HG03045 (cell line): ENCODE results near the gene FAM8A1.
"Not testable (repeated sequence)": the region's sequence is repeated elsewhere in the genome, so short reads cannot be mapped to it uniquely, and the experiment has no call there.

Experiments
- ATAC-seq: cut with Tn5 transposase; IDR thresholded peaks from one replicate; pipeline ENCODE4 v1.9.1; 2021; ENCODE audit warnings: mild to moderate bottlenecking, moderate library complexity; ENCODE audit not compliant: unreplicated experiment

FAM8A1 gene

DNA sequence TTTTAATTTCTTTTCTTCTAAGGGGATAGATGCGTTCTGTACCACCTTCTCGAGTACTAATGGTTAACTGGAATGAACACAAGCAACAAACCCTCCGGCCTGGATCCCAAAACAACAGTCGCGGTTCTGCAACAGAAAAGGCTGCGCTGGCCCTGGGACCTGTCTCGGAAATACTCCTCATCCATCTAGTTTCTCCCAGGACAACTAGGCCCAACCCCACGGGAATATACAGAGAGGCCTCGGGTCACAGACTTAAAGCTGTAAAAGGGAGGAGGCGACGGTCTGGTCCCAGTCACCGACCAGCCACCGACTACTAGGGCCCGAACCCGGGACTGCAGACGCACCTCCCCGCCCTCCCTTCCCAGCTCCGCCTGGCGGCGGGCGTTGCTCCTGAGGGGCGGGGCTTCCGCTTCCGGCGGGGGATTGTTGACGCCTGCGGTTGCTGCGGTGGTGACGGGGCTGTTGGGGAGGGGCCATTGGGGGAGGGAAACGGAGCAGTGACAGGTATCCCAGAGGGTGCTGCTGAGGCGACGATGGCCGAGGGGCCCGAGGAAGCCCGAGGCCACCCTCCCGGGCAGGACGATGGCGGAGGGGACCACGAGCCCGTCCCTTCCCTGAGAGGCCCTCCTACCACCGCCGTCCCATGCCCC, at the start of gene FAM8A1:
FAM8A1 (plus strand) TSS at position 426 of the 650 bp plus-strand sequence; CDS start at position 534, 108 bp downstream.
- ATAC-seq: peak; percentile 90

DNA sequence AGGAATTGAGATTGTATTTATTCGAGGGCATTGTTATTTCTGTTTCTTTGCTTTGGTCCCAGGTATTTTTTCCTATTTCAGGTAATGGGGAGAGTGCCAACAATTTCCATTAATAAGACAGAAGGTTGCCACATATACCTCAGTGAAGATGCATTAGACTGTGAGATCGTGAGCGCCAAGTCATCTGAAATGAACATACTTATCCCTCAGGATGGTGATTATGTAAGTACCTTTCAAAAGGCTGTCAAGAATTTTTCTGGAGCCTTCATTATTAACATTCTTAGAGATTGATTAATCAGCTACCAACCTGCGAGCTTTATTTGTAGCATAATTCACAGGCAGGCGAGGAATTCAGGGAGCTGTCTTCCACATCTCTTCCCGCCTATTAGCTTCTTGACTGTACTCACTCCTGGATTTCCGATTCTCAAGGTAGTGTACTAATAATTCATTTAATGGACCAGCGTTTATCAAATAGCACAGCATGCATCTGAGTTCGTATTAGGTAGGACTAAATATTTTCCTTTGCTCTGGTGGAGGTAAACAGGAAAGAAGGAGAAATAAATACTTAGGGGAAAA, 48.6 kb upstream of the FAM8A1 start:
- ATAC-seq: no peak

- no peak for ATAC-seq
Observed at GRCh38 chr6:17552861-17553260, 47.2 kb upstream of the FAM8A1 start.

GRCh38 chr6:17556014-17556413, 44.1 kb upstream of the FAM8A1 start:
- ATAC-seq: no peak

- ATAC-seq: no peak
Observed at GRCh38 chr6:17562636-17563035, 37.5 kb upstream of the FAM8A1 start.

- ATAC-seq: no peak
Observed at GRCh38 chr6:17565399-17565798, 34.7 kb upstream of the FAM8A1 start.

DNA sequence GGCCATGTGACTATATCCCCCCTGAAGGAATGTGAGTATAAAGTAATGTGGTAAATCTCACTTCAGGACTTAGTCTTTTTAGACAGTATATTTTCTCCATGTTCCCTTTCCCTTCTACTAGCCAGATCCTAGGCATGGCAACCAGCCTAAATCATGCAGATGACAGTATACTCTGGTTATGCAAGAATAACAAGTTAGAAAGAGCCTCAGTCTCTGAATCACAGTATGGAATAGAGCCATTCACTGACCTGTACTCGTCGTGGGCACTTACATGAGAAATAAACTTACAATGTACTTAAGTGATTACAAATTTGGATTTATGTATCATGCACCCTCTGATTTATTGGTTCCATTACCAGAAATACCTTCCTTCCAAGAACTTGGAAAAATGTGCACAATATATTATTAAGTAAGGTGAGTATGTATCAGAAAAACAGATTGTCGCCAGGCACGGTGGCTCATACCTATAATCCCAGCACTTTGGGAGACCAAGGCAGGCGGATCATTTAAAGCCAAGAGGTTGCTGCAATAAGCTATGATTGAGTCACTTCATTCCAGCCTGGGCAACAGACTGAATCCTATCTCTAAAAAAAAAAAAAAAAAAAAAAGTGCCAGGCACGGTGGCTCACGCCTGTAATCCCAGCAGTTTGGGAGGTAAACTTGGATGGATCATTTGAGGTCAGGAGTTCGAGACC, 25.1 kb upstream of the FAM8A1 start:
- ATAC-seq: no peak

- no peak for ATAC-seq
Observed at GRCh38 chr6:17577059-17577458, 23.0 kb upstream of the FAM8A1 start.

DNA sequence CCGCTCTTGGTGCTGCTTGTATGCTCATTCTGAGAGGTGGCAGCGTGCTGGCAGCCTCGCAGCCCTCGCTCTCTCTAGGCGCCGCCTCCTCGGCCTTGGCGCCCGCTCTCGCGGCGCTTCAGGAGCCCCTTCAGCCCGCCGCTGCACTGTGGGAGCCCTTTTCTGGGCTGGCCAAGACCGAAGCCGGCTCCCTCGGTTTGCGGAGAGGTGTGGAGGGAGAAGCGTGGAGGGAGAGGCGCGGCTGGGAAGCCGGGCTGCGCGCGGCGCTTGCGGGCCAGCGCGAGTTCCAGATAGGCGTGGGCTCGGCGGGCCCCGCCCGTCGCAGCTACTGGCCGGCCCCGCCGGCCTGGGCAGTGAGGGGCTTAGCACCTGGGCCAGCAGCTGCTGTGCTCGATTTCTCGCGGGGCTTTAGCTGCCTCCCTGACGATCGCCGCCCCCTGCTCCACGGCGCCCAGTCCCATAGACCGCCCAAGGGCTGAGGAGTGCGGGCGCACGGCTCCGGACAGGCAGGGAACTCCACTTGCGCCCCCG, 19.5 kb upstream of the FAM8A1 start:
- ATAC-seq: no peak

GRCh38 chr6:17581282-17581681, 18.8 kb upstream of the FAM8A1 start:
- ATAC-seq: not testable (repeated sequence)

- no peak for ATAC-seq
Observed at GRCh38 chr6:17583811-17584210, 16.3 kb upstream of the FAM8A1 start.

GRCh38 chr6:17584241-17584803, 15.8 kb upstream of the FAM8A1 start:
- ATAC-seq: no peak

DNA sequence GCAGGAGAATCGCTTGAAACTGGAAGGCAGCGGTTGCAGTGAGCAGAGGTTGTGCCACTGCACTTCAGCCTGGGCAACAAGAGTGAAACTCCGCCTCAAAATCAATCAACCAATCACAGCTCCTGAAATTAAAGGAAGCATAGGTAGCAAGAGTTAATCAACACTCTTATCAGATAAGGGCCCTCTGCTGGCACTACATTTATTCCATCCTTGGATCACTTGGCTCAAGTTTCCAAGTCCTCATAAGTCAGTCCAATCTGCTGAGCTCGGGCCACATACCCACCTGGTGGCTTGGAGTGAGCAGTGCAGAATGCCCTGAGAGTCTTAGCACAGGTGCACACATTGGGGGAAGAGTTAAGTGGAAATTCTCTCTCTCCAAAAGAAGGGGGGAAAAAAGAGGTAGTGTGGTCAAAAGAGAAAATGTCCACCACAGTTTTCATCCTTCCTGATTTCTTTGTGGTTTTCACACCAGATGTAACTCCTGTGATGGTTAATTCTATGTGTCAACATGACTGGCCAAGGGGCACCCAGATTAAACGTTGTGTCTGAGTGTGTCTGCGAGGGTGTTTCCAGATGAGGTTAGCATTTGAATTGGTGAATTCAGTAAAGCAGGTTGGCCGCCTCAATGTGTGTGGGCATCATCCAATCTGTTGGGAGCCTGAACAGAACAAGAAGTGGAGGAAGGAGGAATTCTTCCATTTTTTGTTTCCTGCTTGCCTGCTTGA, 14.2 kb upstream of the FAM8A1 start:
- no peak for ATAC-seq

GRCh38 chr6:17586623-17587022, 13.5 kb upstream of the FAM8A1 start:
- not testable (repeated sequence) for ATAC-seq

- ATAC-seq: no peak
Observed at GRCh38 chr6:17588011-17588410, 12.1 kb upstream of the FAM8A1 start.

DNA sequence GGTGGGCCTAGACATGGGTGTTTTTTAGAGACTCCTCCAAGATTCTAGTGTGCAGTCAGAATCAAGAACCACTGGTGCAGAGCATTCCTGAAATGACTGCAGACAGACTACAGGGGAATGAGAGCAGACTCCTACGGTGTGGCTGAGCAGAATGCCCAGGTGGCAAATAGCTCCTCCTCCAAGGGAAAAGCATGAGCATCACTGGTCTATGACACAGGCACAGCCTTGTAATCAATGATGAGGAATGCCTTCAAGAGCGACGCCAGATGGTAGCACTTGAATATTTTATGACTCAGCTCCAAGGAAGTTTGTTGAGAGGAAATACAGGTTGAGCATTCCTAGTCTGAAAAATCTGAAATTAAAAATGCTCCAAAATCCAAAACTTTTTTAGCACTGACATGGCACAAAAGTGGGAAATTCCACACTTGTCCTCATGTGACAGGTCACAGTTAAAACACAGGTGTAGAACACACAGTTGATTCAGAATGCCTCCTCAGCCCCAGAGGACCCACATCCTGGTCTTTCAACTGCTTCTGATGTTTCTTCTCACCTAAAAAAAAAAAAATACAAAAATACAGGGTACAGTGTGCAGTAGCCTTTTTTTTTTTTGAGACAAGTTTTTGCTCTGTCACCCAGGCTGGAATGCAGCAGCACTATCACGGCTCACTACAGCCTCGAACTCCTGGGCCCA, 10.6 kb upstream of the FAM8A1 start:
- no peak for ATAC-seq

DNA sequence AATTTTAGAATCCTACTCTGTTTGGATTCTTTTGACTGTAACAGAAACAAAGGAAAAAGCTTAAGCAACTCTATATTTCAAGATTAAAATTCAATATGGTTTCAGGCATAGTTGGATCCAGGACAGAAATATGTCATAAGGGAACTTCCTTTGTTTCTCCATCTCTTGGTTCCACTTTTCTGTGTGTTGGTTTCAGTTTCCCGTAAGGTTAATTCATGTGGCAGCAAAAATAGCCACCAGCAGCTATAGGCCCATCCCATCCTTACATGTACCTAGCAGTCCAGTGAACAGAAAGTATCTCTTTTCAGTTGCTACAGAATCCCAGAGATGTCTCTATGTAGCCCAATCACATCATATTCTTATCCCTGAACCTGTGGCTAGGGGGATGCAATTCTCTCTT, 8.8 kb upstream of the FAM8A1 start:
- no peak for ATAC-seq

GRCh38 chr6:17593246-17593645, 6.9 kb upstream of the FAM8A1 start:
- no peak for ATAC-seq

GRCh38 chr6:17596085-17596484, 4.0 kb upstream of the FAM8A1 start:
- ATAC-seq: no peak
